Measurements from ENCODE around the gene BAIAP2.

Gene BAIAP2

DNA sequence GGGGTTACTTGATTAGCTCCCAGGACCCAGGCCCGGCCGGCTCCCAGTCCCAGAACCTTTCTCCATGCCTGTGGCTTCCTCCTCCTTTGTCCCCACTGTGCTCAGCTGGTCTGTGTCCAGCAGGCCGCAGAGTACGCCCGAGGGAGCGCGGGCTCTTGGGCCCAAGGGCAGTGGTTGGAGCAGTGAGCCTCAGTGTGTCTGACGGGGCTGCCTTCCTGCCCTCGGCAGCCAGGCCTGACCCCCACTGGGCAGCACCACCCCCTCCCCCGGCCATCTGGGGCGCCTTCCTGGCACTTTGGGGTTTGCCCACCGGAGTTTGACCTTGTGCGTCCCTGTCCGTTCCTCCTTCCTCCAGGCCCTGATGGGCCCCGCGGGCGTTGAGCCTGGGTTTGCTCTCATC lies 67.9 kb downstream of the BAIAP2 start:
- in situ Hi-C loops (cut with MboI; ENCODE audit: low sequenced_read_pairs) = no loop called here

GRCh38 chr17:81103379-81103778 lies 68.4 kb downstream of the BAIAP2 start:
- in situ Hi-C loops (cut with MboI; ENCODE audit: low sequenced_read_pairs) = no loop called here

DNA sequence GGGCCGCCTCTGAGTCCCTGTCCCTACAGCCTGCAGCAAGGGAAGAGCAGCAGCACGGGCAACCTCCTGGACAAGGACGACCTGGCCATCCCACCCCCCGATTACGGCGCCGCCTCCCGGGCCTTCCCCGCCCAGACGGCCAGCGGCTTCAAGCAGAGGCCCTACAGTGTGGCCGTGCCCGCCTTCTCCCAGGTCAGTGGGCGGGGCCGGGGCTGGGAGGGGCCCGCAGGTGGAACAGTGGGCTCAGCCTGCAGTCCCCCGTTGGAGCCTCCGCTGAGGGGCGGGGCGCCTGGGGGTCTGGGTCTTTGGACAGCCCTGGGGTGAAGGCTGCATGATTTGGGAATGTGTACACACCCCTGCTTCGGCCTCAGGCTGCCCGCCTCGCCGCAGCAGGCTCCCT lies 71.8 kb downstream of the BAIAP2 start:
- in situ Hi-C loops (cut with MboI; ENCODE audit: low sequenced_read_pairs) = no loop called here

- in situ Hi-C loops (cut with MboI; ENCODE audit: low sequenced_read_pairs) = no loop called here
Measured at GRCh38 chr17:81108220-81108619, 73.3 kb downstream of the BAIAP2 start.

DNA sequence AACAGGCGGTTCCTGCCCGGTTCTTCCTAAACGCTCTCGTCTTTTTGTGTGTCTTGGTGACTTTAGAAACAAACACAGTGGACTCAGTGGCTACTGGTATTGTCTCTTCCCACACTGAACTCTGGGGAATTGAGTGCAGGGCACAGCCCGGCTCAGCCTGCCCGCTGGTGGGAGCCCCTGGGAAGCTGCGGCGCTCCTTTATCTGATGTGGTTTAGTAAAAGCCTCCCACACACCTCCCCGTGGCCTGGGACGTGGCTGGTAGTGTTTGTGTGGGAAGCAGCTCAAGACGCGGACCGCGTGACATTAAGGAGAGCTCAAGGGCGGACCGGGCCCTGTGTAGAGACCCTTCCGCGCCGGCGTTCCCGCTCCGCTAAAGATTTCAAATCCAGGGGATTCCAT lies 75.0 kb downstream of the BAIAP2 start:
- in situ Hi-C loops (cut with MboI; ENCODE audit: low sequenced_read_pairs) = no loop called here

- in situ Hi-C loops (cut with MboI; ENCODE audit: low sequenced_read_pairs) = no loop called here
Measured at GRCh38 chr17:81110488-81111040, 75.6 kb downstream of the BAIAP2 start.

GRCh38 chr17:81111066-81111465 lies 76.1 kb downstream of the BAIAP2 start:
- in situ Hi-C loops (cut with MboI; ENCODE audit: low sequenced_read_pairs) = no loop called here

- in situ Hi-C loops (cut with MboI; ENCODE audit: low sequenced_read_pairs) = no loop called here
Measured at GRCh38 chr17:81112450-81112849, 77.5 kb downstream of the BAIAP2 start.

- in situ Hi-C loops (cut with MboI; ENCODE audit: low sequenced_read_pairs) = no loop called here
Measured at GRCh38 chr17:81113158-81113724, 78.3 kb downstream of the BAIAP2 start.

GRCh38 chr17:81114351-81115093 lies 79.6 kb downstream of the BAIAP2 start:
- in situ Hi-C loops (cut with MboI; ENCODE audit: low sequenced_read_pairs) = no loop called here

DNA sequence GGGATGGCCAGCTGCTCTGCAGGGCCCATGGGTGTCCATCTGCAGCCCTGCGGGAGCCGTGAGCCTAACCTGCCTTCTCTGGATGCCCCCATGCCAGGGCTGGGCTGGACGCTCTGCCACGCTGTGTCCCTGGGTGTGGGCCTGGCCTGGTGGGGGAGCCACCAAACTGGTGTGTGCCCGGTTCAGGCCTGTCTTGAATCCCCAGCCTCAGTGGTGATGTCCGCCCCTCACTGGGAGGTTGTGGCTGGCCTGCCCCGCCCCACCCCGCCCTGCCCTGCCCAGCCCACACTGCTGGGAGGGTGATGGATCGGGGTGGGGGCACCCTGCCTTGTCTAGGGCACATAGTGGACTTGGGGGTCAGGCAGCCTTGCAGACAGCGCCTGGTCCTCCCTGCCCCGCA lies 80.3 kb downstream of the BAIAP2 start:
- in situ Hi-C loops (cut with MboI; ENCODE audit: low sequenced_read_pairs) = no loop called here

- in situ Hi-C loops (cut with MboI; ENCODE audit: low sequenced_read_pairs) = no loop called here
Measured at GRCh38 chr17:81115749-81116464, 81.0 kb downstream of the BAIAP2 start.

DNA sequence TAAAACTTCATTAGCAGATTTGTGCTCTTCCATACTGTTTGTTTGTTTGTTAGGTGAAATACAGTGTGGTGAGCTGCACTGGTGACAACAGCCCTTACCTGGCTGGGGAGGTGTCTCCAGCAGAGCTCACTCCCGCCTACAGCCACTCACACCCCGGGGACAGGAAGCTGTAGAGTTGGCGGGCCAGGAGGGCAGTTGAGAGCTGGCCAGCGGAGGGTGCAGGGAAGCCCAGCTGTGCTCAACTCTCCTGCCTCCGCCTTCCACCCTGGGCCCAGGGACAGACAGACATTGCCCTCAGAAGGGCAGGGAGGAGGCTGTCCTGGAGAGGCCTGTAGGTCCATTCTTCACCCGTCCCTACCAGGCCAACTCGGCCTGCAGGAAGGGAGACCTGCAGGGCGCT lies 81.8 kb downstream of the BAIAP2 start:
- in situ Hi-C loops (cut with MboI; ENCODE audit: low sequenced_read_pairs) = no loop called here

DNA sequence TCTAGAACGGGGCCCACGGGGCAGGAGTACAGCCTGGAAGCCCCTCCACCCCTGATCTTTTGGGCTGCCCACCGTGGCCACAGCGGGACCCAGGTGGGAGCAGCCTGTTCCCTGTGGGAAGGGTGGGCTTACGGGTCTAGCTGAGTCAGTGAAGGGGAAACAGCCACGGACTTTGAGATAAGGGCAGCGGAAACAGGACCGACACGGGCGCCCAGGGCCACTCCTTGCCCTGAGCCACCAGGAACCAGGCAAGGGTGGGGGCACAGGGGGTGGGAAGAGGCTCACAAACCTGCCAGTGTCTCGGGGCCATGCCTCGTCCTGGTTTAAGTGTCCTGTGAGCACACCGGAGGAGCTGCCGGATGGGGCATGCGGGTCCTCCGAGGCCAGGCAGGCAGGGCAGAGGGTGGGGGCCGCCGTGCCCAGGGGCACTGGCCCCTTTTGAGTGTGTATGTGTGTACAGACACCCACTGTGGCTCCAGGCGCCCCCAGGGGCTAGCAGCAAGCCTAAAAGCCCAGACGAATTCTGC lies 82.8 kb downstream of the BAIAP2 start:
- in situ Hi-C loops (cut with MboI; ENCODE audit: low sequenced_read_pairs) = no loop called here

DNA sequence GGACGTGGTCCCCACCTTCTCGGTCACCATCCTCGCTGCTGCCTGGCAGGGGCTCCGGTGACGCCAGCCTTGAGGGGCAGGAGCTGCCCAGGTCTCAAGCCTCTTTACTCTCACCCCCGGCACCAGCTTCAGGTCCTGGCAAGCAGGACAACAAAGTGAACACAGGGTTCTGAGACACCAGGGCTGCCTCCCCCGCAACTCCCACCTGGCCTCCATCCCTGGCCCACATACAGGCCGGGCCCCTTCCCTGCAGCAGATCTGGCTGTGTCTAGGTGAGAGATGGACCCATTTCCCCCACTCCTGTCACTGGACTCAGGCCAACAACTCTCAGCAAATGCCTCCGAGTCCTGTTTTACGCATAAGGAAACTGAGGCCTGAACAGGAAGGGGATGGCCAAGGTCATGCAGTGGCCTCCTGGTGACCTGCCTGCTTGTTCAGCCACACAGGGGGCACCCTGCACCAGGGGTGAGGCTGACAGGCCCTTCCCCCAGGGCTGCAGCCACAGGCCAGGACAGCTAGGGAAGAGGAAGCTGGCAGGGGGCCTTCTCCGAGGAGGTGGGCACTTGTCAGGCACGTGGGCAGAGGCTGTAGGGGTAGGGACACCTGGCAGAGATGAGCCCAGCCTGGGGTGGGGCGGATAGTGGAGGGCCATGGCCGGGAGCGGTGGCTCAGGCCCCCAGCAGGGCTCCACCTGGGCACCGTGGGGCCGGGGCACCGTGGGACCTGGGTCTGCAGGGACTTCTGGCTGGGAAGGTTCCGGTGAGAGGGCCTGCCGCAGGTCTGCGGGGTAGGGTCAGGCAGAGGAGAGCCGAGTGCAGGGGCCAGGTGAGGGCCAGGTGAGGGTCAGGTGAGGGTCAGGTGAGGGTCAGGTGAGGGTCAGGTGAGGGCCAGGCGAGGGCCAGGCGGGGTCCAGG lies 83.6 kb downstream of the BAIAP2 start:
- in situ Hi-C loops (cut with MboI; ENCODE audit: low sequenced_read_pairs) = no loop called here

GRCh38 chr17:81119223-81120148 lies 84.5 kb downstream of the BAIAP2 start:
- in situ Hi-C loops (cut with MboI; ENCODE audit: low sequenced_read_pairs) = no loop called here

DNA sequence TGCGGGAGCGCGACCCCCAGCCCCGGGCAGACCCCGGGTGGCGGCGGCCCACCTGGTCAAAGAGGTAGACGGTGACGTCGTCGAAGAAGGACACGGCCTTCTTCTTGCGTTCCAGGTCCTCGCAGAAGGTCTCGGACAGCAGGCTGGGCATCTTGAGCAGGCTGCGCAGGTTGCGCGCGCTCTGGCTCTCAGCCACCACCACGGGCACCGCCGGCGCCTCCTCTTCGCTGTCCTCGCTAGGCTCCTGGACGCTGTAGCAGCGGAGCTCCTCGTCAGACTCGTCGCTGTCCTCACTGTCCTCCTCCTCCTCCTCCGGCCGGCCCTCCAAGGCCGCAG lies 85.2 kb downstream of the BAIAP2 start:
- in situ Hi-C loops (cut with MboI; ENCODE audit: low sequenced_read_pairs) = no loop called here

GRCh38 chr17:81120695-81121621 lies 86.0 kb downstream of the BAIAP2 start:
- in situ Hi-C loops (cut with MboI; ENCODE audit: low sequenced_read_pairs) = no loop called here
